GM18520 (cell line): ENCODE measurements around the gene PPME1.

Experiments
- ATAC-seq: cut with Tn5 transposase; IDR thresholded peaks from one replicate; pipeline ENCODE4 v1.9.1; 2021; ENCODE audit not compliant: unreplicated experiment

PPME1 gene

GRCh38 chr11:74221816-74222215, 50.7 kb downstream of the PPME1 start:
- no peak for ATAC-seq

- no peak for ATAC-seq
Observed at GRCh38 chr11:74225565-74225964, 54.5 kb downstream of the PPME1 start.

DNA sequence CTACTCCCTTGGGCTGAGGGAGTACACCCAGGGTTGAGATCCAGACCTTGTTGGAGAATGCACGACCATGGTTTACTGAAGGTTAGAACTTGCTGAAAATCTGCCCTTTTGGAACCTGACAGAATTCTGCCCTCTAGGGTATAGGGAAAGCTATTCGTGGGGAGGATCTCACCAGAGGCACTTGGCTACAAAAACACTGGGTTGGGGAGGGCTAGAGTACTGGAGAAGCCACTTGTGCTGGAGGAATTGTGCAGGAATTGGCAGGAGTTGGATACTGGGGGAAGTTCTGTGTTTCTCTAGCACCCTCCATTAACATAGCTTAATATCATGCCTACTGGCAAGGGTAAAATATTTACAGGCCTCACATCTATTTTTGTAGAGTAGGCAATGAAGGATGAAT, 55.8 kb downstream of the PPME1 start:
- ATAC-seq: no peak

- ATAC-seq: no peak
Observed at GRCh38 chr11:74232311-74232950, 61.3 kb downstream of the PPME1 start.

DNA sequence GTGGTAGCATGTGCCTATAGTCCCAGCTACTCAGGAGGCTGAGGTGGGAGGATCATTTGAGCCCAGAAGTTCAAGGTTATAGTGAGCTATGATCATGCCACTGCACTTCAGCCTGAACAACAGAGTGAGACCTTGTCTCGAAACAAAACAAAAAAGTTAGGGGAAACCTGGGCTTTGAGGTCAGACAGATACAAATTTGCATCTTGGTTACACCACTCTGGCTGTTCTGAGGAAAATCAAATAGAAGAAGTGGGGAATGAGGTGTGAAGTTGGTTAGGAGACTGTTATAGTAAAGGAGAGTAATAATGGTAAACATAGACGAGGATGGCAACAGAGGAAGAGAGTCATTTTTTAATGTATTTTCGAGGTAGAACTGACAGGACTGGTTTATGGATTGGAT, 62.6 kb downstream of the PPME1 start:
- ATAC-seq: no peak

GRCh38 chr11:74235121-74235520, 64.0 kb downstream of the PPME1 start:
- ATAC-seq: no peak

GRCh38 chr11:74237541-74237940, 66.5 kb downstream of the PPME1 start:
- no peak for ATAC-seq

GRCh38 chr11:74238243-74238642, 67.2 kb downstream of the PPME1 start:
- ATAC-seq: no peak

DNA sequence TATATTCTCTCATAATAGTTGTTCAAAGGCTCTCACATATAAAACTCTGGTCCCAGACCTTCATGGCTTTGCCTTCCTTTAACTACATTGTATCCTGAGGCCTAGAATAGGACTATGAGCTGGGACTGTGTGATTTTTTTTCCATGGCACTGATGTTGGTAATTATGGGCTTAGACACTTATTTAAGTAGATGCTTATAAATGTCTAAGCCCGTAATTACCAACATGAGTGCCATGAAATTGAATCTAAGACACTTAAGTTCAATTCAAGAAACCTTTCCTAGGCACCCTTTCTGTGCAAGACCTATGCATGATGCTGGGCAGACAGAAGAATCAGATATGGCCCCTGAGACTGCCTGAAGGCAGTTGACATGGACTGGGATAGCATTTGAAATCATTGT, 77.4 kb downstream of the PPME1 start:
- ATAC-seq: no peak

- ATAC-seq: no peak
Observed at GRCh38 chr11:74249496-74249895, 78.4 kb downstream of the PPME1 start.

GRCh38 chr11:74253361-74253760, 82.3 kb downstream of the PPME1 start:
- ATAC-seq: no peak

DNA sequence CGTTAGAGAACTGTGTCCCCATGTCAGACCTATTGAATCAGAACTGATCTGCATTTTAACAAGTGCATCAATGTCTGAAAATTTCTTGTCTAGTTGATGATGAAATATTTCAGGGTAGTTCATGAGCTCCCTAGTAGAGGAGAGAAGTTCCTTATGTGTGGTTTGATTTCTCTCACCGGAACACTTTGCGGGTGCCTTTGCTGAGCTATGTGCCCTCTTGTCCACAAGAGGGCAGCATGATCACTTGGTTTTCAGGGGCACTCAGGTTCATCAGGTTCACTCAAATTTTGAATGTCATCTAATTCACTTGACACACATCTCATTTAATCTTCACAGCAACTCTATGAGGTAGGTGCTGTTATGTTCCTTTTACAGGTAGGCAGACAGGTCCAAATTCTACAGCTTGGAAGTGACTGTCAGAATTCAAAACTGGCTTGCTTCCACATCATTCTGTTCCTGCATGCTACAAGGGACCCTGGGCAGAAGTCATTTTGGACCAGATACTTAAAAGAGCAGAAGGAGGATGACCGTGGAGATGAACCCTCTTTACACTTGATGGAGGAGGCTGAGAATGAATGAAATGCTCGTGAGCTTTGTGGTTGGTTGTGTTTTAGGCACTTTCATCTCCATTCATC, 84.8 kb downstream of the PPME1 start:
- ATAC-seq: no peak

GRCh38 chr11:74256378-74257133, 85.5 kb downstream of the PPME1 start:
- ATAC-seq: no peak

DNA sequence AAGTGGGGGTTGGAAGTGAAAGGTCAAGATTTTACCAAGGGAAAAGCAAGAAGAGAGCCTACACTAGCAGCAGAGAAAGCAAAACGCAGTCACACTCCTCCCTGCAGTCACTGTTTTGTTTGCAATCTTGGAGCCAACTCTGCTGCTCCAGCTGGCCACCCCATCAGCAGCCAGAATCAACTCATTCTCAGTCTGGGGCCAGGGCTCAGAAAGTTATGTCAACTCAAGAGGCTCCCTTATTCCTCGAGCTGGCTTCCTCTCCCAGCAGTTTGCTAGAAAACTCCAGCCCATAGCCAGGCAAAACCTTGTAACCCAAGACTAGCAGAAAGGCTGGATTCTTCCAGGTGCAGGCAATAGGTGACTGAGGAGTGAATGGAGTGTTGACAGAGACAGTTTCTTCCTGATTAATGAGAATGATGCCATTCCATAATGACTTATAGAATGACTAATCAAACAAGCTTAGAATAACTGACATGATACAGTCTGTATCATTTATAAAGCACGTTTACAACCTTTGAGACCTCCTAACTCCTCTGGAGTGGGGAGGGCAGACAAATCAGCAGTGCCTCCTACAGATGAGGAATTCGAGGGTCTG, 87.0 kb downstream of the PPME1 start:
- no peak for ATAC-seq

DNA sequence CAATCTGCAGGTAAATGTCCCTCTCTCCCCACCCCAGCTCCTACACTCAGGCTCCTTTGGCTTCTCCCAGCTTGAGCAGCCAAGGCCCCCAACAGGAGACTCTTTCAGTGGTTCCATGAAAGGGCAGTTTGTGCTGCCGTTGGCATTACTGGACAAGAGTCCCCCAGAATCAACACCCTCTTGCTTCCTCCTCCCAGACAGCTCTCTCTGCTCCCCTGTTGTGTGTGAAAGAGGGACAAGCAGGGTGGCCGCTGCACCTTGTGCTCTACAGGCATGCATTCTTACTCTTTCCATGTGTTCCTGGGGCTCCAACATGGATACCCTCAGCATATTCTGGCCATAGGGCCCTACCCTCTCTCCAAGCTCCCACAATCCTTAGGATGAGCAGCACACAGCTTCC, 91.6 kb downstream of the PPME1 start:
- no peak for ATAC-seq

DNA sequence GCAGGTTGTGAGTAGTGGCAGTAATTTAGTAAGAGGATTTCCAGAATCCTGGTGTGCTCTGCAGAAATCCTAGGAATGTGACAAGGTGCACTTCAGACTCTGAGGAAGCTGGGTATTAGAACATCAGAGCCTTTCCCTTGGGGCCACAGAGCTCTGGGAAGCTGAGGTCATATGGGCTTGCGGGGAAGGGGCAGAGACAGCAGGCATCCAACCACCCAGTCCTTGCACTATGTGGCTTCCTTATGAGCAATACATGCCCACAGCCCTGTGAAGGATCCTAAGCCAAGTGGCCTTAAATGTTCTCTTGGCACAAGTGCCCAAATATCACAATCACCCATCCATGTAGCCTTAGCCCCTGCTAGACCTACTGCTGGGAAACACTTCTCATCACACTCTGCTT, 94.2 kb downstream of the PPME1 start:
- no peak for ATAC-seq

DNA sequence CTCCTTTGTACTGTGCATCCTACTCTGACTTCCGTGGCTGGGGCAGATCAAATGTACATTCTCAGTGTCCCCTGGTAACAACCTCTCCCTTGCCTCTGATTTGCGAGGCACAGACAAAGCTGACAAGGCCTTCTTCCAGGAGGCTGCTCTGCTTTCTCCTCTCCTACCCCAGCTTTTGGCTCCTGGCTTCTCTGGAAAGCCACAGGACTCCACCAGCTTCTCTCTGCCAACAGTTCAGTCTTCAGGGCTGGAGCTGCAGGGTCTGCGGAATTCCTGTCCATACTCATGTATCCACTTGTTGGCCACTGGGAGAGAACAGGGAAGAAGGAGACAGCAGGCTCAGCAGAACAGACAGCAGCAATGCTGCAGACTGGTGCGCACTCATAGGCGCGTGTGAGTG, 95.9 kb downstream of the PPME1 start:
- no peak for ATAC-seq

- no peak for ATAC-seq
Observed at GRCh38 chr11:74268456-74268855, 97.4 kb downstream of the PPME1 start.

GRCh38 chr11:74269161-74269811, 98.2 kb downstream of the PPME1 start:
- no peak for ATAC-seq

DNA sequence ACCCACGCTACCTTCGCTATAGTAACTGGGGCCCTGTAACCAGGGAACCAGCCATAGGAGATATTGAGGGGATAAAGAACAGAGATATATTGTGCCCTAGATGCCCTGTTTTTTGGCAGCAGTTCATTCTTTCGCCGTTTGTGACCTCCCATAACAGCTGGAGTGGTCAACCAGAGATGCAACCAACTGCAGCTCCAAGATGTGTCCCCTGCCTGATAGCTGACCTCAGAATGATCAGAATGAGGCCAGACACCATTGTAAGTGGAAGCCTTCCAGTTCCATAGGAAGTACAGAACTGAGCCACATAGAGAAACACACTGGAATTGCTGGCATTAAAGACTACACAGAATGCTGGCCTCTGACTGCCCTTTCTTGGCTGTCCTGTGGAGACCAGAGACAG, 101.2 kb downstream of the PPME1 start:
- ATAC-seq: no peak

- ATAC-seq: no peak
Observed at GRCh38 chr11:74276581-74276980, 105.5 kb downstream of the PPME1 start.
